GM12878 (cell line): ENCODE results near the gene MYBPHL. TPM values are rescaled to one million over a fixed set of nuclear protein-coding genes. Genes with fewer than 3 reads are reported as not detected.
A peak's percentile ranks its signal among the peaks of the same experiment; 100 is the strongest.

Source experiments
- ATF2 ChIP-seq: IDR thresholded peaks from 2 replicates; pipeline ENCODE4 v1.6.1; 2012; ENCODE audit warnings: low read length, inconsistent platforms
- ATF3 ChIP-seq: IDR thresholded peaks from 2 replicates; pipeline ENCODE4 v1.6.1; 2011; ENCODE audit warnings: low read depth, mild to moderate bottlenecking, low read length, moderate library complexity, borderline replicate concordance; ENCODE audit errors: extremely low read depth
- CBX3 ChIP-seq: fragments of 200-600 bp; sonication (generic); IDR thresholded peaks from 2 replicates; pipeline ENCODE4 v1.6.1; 2016; ENCODE audit warnings: low read depth, borderline replicate concordance
- CEBPB ChIP-seq, 2 experiments: fragments of 150-350 bp in 1 of 2; IDR thresholded peaks; 2 replicates each; pipeline ENCODE4 v1.6.1; 2012 to 2014; ENCODE audit warnings: low read depth in 2 of 2, low read length in 2 of 2, borderline replicate concordance in 1 of 2, inconsistent platforms in 1 of 2
- CHD4 ChIP-seq: fragments of 200-600 bp; sonication (generic); IDR thresholded peaks from 2 replicates; pipeline ENCODE4 v1.6.1; 2016; ENCODE audit warnings: mild to moderate bottlenecking
- EZH2 ChIP-seq: IDR thresholded peaks from 2 replicates; pipeline ENCODE4 v1.6.1; 2012; ENCODE audit warnings: low read depth, mild to moderate bottlenecking, control low read depth, inconsistent platforms, low read length, borderline replicate concordance; ENCODE audit not compliant: control insufficient read depth
- GABPA ChIP-seq: IDR thresholded peaks from 2 replicates; pipeline ENCODE4 v1.6.1; 2014; ENCODE audit warnings: antibody characterized with exemption, low read depth, mild to moderate bottlenecking, inconsistent platforms
- IKZF2 ChIP-seq, 2 experiments: fragments of 450-650 bp; IDR thresholded peaks; 2 replicates each; pipeline ENCODE4 v1.6.1; 2017; ENCODE audit warnings: mild to moderate bottlenecking in 2 of 2, moderate library complexity in 2 of 2
- MEF2A ChIP-seq: IDR thresholded peaks from 2 replicates; pipeline ENCODE4 v1.6.1; 2011; ENCODE audit warnings: low read depth, mild to moderate bottlenecking, low read length, moderate library complexity; ENCODE audit not compliant: insufficient read depth
- MTA3 ChIP-seq: IDR thresholded peaks from 2 replicates; pipeline ENCODE4 v1.6.1; 2012; ENCODE audit warnings: low read length, inconsistent platforms, borderline replicate concordance
- NFYA ChIP-seq: IDR thresholded peaks from 2 replicates; pipeline ENCODE4 v1.6.1; 2011; ENCODE audit warnings: low read depth, mild to moderate bottlenecking, low read length, improper control_type of control experiment, borderline replicate concordance
- NFYB ChIP-seq: IDR thresholded peaks from 2 replicates; pipeline ENCODE4 v1.6.1; 2011; ENCODE audit warnings: low read depth, mild to moderate bottlenecking, low read length, improper control_type of control experiment, moderate library complexity; ENCODE audit not compliant: insufficient read depth
- PRDM15 ChIP-seq: fragments of 450-650 bp; formaldehyde crosslinking; IDR thresholded peaks from 2 replicates; pipeline ENCODE4 v1.4.0; 2020; ENCODE audit warnings: mild to moderate bottlenecking, moderate library complexity
- RAD21 ChIP-seq: IDR thresholded peaks from 2 replicates; pipeline ENCODE4 v1.6.1; 2011; ENCODE audit warnings: mild to moderate bottlenecking, low read depth, low read length, moderate library complexity; ENCODE audit not compliant: insufficient read depth
- RELA ChIP-seq: fragments of 450-650 bp; IDR thresholded peaks from 2 replicates; pipeline ENCODE4 v1.8.0; 2014; ENCODE audit warnings: borderline replicate concordance; ENCODE audit not compliant: partially characterized antibody
- SMAD1 ChIP-seq: fragments of 450-650 bp; IDR thresholded peaks from 2 replicates; pipeline ENCODE4 v1.6.1; 2018; ENCODE audit warnings: mild to moderate bottlenecking, low read depth; ENCODE audit not compliant: partially characterized antibody
- SMAD5 ChIP-seq: IDR thresholded peaks from 2 replicates; pipeline ENCODE4 v1.6.1; 2016; ENCODE audit warnings: antibody characterized with exemption, low read depth
- SREBF1 ChIP-seq: IDR thresholded peaks from 2 replicates; pipeline ENCODE4 v1.6.1; 2012; ENCODE audit warnings: mild to moderate bottlenecking, low read length
- SUZ12 ChIP-seq: fragments of 200-600 bp; sonication (generic); IDR thresholded peaks from one replicate; pipeline ENCODE4 v1.6.1; 2018; ENCODE audit warnings: antibody characterized with exemption, mild to moderate bottlenecking; ENCODE audit not compliant: unreplicated experiment
- TBL1XR1 ChIP-seq: IDR thresholded peaks from 2 replicates; pipeline ENCODE4 v1.6.1; 2012; ENCODE audit warnings: low read depth, low read length, improper control_type of control experiment
- TCF7 ChIP-seq: IDR thresholded peaks from 2 replicates; pipeline ENCODE4 v1.6.1; 2014; ENCODE audit warnings: antibody characterized with exemption, borderline replicate concordance
- USF1 ChIP-seq: IDR thresholded peaks from 2 replicates; pipeline ENCODE4 v1.6.1; 2011; ENCODE audit warnings: borderline replicate concordance, low read depth, mild to moderate bottlenecking, moderate library complexity, mixed read lengths, low read length; ENCODE audit not compliant: insufficient read depth; ENCODE audit errors: extremely low read length
- ZNF384 ChIP-seq: IDR thresholded peaks from 2 replicates; pipeline ENCODE4 v1.6.1; 2012; ENCODE audit warnings: low read depth, mild to moderate bottlenecking, low read length, improper control_type of control experiment, borderline replicate concordance
- polyA plus RNA-seq, 11 experiments: library from polyadenylated mRNA; depleted of rRNA in 4 of 11; unstranded in 6 of 11; stranded (reverse) in 5 of 11; fragments of >200 nt; fragmentation: Nextera tagmentation in 4 of 11; fragmentation: Illumina TruSeq in 1 of 11; extraction: Ambion mirVana in 4 of 11; extraction: Trizol in 1 of 11; gene quantifications; 1 replicate in 1 of 11; 2 replicates in 10 of 11; pipeline versions ENCODE4 v1.2.1 to v1.2.3, GENCODE V29; 2011 to 2016; ENCODE audit warnings: inconsistent platforms in 2 of 11, missing spikeins in 2 of 11, low read depth in 1 of 11
- total RNA-seq, 4 experiments: library from RNA; depleted of rRNA in 3 of 4; stranded (reverse); fragments of >200 nt in 3 of 4; fragmentation: Illumina TruSeq in 1 of 4; extraction: Trizol in 1 of 4; gene quantifications; 2 replicates each; pipeline versions ENCODE4 v1.2.1 to v1.2.3, GENCODE V29; 2013 to 2021

The MYBPHL gene
- total and polyA plus RNA-seq, 10 of the 15 experiments (the other 5 are each of a cell fraction or from before 2014, with no cell fraction given): 0.16 to 0.75 (median 0.54) TPM; not detected in 7

GRCh38 chr1:109277434-109278204 lies 29.2 kb downstream of the MYBPHL start (continued):
- TF ChIP-seq SUZ12 (no peak), ATF2 (no peak), CEBPB (IDR thresholded peaks at IDR 0.05; ENCODE audit: borderline replicate concordance in 1 of 2, low read depth in 2 of 2, low read length in 2 of 2) (no peak), ZNF384 (no peak), TCF7 (no peak), MEF2A (no peak), EZH2 (no peak), MTA3 (no peak), SREBF1 (no peak), TBL1XR1 (0 out of 2 replicates have a peak, but pooled peaks have one; percentile 6), SMAD1 (no peak), RAD21 (peak; percentile 76), USF1 (no peak), ATF3 (no peak), NFYA (no peak), IKZF2 (IDR thresholded peaks at IDR 0.05) (no peak), SMAD5 (no peak), RELA (peak; percentile 35), CHD4 (no peak), CBX3 (no peak), GABPA (no peak), NFYB (no peak), PRDM15 (no peak)
